Erythroblast (primary cell): ENCODE measurements around the gene KRT31.

Source experiments
- GATA1 ChIP-seq: IDR thresholded peaks from 2 replicates; pipeline ENCODE4 v1.6.1; 2011; ENCODE audit warnings: low read depth, mild to moderate bottlenecking, control low read depth, low read length, moderate library complexity
- POLR2A ChIP-seq: IDR thresholded peaks from 2 replicates; pipeline ENCODE4 v1.6.1; 2011; ENCODE audit warnings: mild to moderate bottlenecking, low read length

DNA sequence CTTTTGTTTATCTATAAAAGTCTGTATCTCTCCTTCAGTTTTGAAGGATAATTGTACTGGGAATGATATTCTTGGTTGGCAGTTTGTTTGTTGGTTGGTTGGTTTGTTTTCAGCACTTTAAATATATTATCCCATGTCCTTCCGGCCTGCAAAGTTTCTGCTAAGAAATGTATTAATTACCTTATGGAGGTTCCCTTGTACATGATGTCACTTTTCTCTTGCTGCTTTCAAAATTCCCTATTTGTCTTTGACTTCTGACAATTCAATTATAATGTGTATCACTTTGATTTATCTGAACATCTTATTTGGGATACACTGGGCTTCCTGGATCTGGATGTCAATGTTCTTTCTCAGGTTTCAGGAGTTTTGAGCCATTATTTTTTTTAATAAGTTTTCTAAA, 11.2 kb downstream of the KRT31 start:
- TF ChIP-seq POLR2A (no peak), GATA1 (no peak)
